Adrenal gland (tissue), 5 donors: ENCODE results near the gene SLC9A2.

ENCODE experiments used
- POLR2A ChIP-seq, 2 donors: fragments of 450-650 bp; IDR thresholded peaks; one replicate each; pipeline ENCODE4 v1.6.1; 2017; ENCODE audit warnings: antibody characterized with exemption in 2 of 2, mild to moderate bottlenecking in 2 of 2, moderate library complexity in 1 of 2
- TF ChIP-seq, protein P1 (sequence below), 6 experiments: fragments of 450-650 bp in 4 of 6; fragments of 200-600 bp in 2 of 6; sonication (generic) in 1 of 6; IDR thresholded peaks; 1 replicate in 5 of 6; 2 replicates in 1 of 6; pipeline versions ENCODE4 v1.5.1 to v1.8.0; 2016 to 2021; ENCODE audit warnings: antibody characterized with exemption in 6 of 6, mild to moderate bottlenecking in 2 of 6, moderate library complexity in 1 of 6
- donor health status: DM: no; HTN: no; CAD: no.

DNA sequence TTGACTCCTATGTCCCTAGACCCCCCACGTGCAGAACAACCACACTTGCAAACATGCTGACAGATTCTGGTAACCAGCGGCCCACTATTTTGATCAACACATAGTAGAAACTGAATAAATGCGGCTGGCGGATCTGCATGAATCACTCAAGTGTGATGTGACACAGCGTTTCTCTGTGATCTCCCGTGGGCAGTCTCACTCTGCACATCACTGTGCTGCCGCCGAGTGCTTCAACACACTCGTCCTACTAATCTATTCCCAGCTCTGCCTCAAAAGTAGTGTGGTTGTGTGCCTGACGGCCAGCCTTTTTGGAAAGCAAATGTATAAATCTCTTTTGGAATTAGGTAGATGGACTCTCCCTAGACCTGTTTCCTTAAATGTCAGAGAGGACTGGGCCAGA is 105.2 kb downstream of the SLC9A2 start:
- TF ChIP-seq, protein P1, sequence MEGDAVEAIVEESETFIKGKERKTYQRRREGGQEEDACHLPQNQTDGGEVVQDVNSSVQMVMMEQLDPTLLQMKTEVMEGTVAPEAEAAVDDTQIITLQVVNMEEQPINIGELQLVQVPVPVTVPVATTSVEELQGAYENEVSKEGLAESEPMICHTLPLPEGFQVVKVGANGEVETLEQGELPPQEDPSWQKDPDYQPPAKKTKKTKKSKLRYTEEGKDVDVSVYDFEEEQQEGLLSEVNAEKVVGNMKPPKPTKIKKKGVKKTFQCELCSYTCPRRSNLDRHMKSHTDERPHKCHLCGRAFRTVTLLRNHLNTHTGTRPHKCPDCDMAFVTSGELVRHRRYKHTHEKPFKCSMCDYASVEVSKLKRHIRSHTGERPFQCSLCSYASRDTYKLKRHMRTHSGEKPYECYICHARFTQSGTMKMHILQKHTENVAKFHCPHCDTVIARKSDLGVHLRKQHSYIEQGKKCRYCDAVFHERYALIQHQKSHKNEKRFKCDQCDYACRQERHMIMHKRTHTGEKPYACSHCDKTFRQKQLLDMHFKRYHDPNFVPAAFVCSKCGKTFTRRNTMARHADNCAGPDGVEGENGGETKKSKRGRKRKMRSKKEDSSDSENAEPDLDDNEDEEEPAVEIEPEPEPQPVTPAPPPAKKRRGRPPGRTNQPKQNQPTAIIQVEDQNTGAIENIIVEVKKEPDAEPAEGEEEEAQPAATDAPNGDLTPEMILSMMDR (IDR thresholded peaks at IDR 0.05), result no peak
- no peak for TF ChIP-seq POLR2A (IDR thresholded peaks at IDR 0.05)
